Uterus (tissue), 4 donors: ENCODE measurements around the gene EXOSC5. TPM values are rescaled to one million over a fixed set of nuclear protein-coding genes. Genes with fewer than 3 reads are reported as not detected.

Experiments
- DNase-seq, 2 donors: peaks; one replicate each; pipeline ENCODE4 v3.0.0-alpha.2; 2019 to 2020
- H3K27ac ChIP-seq, 2 donors: fragments of 200-600 bp; sonication (generic); 1 replicate in 1 of 2; 2 replicates in 1 of 2; pipeline ENCODE4 v1.5.1; 2016 to 2018
- H3K27me3 ChIP-seq, 2 donors: fragments of 200-600 bp; sonication (generic); one replicate each; pipeline ENCODE4 v1.5.1; 2018 to 2019; ENCODE audit warnings: control low read depth in 1 of 2
- H3K36me3 ChIP-seq, 2 donors: fragments of 200-600 bp; sonication (generic); one replicate each; pipeline ENCODE4 v1.5.1; 2019; ENCODE audit warnings: control low read depth in 1 of 2
- H3K4me1 ChIP-seq, 2 donors: fragments of 200-600 bp; sonication (generic); one replicate each; pipeline ENCODE4 v1.5.1; 2018 to 2019; ENCODE audit warnings: control low read depth in 1 of 2
- H3K4me3 ChIP-seq, 2 donors: fragments of 200-600 bp; sonication (generic); 1 replicate in 1 of 2; 2 replicates in 1 of 2; pipeline ENCODE4 v1.5.1; 2018 to 2019; ENCODE audit warnings: mild to moderate bottlenecking in 1 of 2
- H3K9me3 ChIP-seq, 2 donors: fragments of 200-600 bp; sonication (generic); one replicate each; pipeline ENCODE4 v1.5.1; 2019; ENCODE audit warnings: control low read depth in 1 of 2
- CTCF ChIP-seq, 4 experiments: fragments of 200-600 bp in 2 of 4; fragments of 450-650 bp in 2 of 4; sonication (generic) in 2 of 4; IDR thresholded peaks; one replicate each; pipeline ENCODE4 v1.5.1; 2016 to 2019; ENCODE audit warnings: antibody characterized with exemption in 4 of 4, mild to moderate bottlenecking in 2 of 4, moderate library complexity in 1 of 4
- POLR2A ChIP-seq, 2 donors: fragments of 450-650 bp; IDR thresholded peaks; one replicate each; pipeline ENCODE4 v1.6.1; 2016; ENCODE audit warnings: antibody characterized with exemption in 2 of 2, mild to moderate bottlenecking in 1 of 2, moderate library complexity in 1 of 2
- intact Hi-C: fragments of 100-400 bp; cut with DNase I; formaldehyde crosslinking; loops from one replicate; pipeline ENCODE4 v1.15.1; 2023; ENCODE audit warnings: low total_unique reads
- total RNA-seq, 4 donors: library from RNA; depleted of rRNA in 3 of 4; stranded (reverse); fragments of >200 nt in 3 of 4; gene quantifications; one replicate each; pipeline versions ENCODE4 v1.1.0 to v1.2.4, GENCODE V29; 2014 to 2023
- donor health status: DM: yes; HTN: yes; CAD: no.

Gene EXOSC5
- total RNA-seq, 4 donors from 2014 or later, result 1.5 to 11.4 (median 4.5) TPM

- intact Hi-C loops, result no loop called here
- Histone ChIP-seq H3K4me3 (no peak overlapping the region), H3K27me3 (no peaks in the 10 kb centered on the region), H3K9me3 (no peaks in the 10 kb centered on the region), H3K27ac (no peak overlapping the region), H3K4me1 (peaks cover 4 to 9% of the 10 kb centered on the region in 2 donors), H3K36me3 (no peaks in the 10 kb centered on the region)
- TF ChIP-seq POLR2A (IDR thresholded peaks at IDR 0.05), result no peak
- TF ChIP-seq CTCF (IDR thresholded peaks at IDR 0.05), result no peak
- no peak for DNase-seq
These were observed 25.3 kb upstream of the EXOSC5 start for GRCh38 chr19:41422456-41422855.

GRCh38 chr19:41421973-41422372 is 24.8 kb upstream of the EXOSC5 start:
- intact Hi-C loops, result no loop called here
- DNase-seq, result no peak
- no peak overlapping the region for H3K4me3 ChIP-seq
- H3K4me1 ChIP-seq, result peaks cover 4 to 9% of the 10 kb centered on the region in 2 donors
- no peaks in the 10 kb centered on the region for H3K9me3 ChIP-seq
- H3K27me3 ChIP-seq, result no peaks in the 10 kb centered on the region
- TF ChIP-seq POLR2A (IDR thresholded peaks at IDR 0.05) (no peak), CTCF (IDR thresholded peaks at IDR 0.05) (no peak)
- H3K27ac ChIP-seq, result no peak overlapping the region
- no peaks in the 10 kb centered on the region for H3K36me3 ChIP-seq

- no peaks in the 10 kb centered on the region for H3K27me3 ChIP-seq
- TF ChIP-seq POLR2A (IDR thresholded peaks at IDR 0.05) (no peak), CTCF (IDR thresholded peaks at IDR 0.05) (no peak)
- intact Hi-C loops, result no loop called here
- no peak overlapping the region for H3K4me3 ChIP-seq
- peaks cover 2 to 3% of the 10 kb centered on the region in 2 donors for H3K4me1 ChIP-seq
- H3K36me3 ChIP-seq, result no peaks in the 10 kb centered on the region
- DNase-seq, result no peak
- no peaks in the 10 kb centered on the region for H3K9me3 ChIP-seq
- H3K27ac ChIP-seq, result no peak overlapping the region
These were observed 24.2 kb upstream of the EXOSC5 start for GRCh38 chr19:41421314-41421713.

GRCh38 chr19:41420101-41420880 is 23.1 kb upstream of the EXOSC5 start:
- Histone ChIP-seq H3K4me3 (no peak overlapping the region), H3K4me1 (no peaks in the 10 kb centered on the region), H3K9me3 (no peaks in the 10 kb centered on the region), H3K36me3 (no peaks in the 10 kb centered on the region), H3K27ac (no peak overlapping the region), H3K27me3 (no peaks in the 10 kb centered on the region)
- TF ChIP-seq CTCF (IDR thresholded peaks at IDR 0.05), result no peak
- TF ChIP-seq POLR2A (IDR thresholded peaks at IDR 0.05), result no peak
- no peak for DNase-seq
- intact Hi-C loops, result no loop called here

GRCh38 chr19:41416194-41416674 is 19.1 kb upstream of the EXOSC5 start:
- TF ChIP-seq POLR2A (IDR thresholded peaks at IDR 0.05), result no peak
- no peak for TF ChIP-seq CTCF (IDR thresholded peaks at IDR 0.05)
- H3K4me3 ChIP-seq, result no peak overlapping the region
- DNase-seq, result no peak
- no peaks in the 10 kb centered on the region for H3K9me3 ChIP-seq
- H3K4me1 ChIP-seq, result no peaks in the 10 kb centered on the region
- H3K36me3 ChIP-seq, result no peaks in the 10 kb centered on the region
- H3K27ac ChIP-seq, result no peak overlapping the region
- H3K27me3 ChIP-seq, result no peaks in the 10 kb centered on the region
- intact Hi-C loops, result no loop called here
